Gastroesophageal sphincter (tissue), 3 donors: Measurements from ENCODE around the gene EXOC6B.

ENCODE experiments used
- CTCF ChIP-seq, 4 experiments: fragments of 200-600 bp in 2 of 4; fragments of 450-650 bp in 2 of 4; sonication (generic) in 1 of 4; IDR thresholded peaks; one replicate each; pipeline ENCODE4 v1.5.1; 2017 to 2019; ENCODE audit warnings: antibody characterized with exemption in 4 of 4, mild to moderate bottlenecking in 2 of 4, moderate library complexity in 2 of 4
- POLR2A ChIP-seq, 2 donors: fragments of 450-650 bp; IDR thresholded peaks; one replicate each; pipeline ENCODE4 v1.6.1; 2017; ENCODE audit warnings: antibody characterized with exemption in 2 of 2, mild to moderate bottlenecking in 2 of 2, moderate library complexity in 1 of 2

- no peak for TF ChIP-seq CTCF (IDR thresholded peaks at IDR 0.05)
- TF ChIP-seq POLR2A (IDR thresholded peaks at IDR 0.05) = no peak
Observed at GRCh38 chr2:72210470-72210869, 615.4 kb downstream of the EXOC6B start.
